ENCODE measurements around the gene TXNRD1.
A peak's percentile ranks its signal among the peaks of the same experiment; 100 is the strongest.
"Not testable (repeated sequence)": the region's sequence is repeated elsewhere in the genome, so short reads cannot be mapped to it uniquely, and the experiment has no call there.

The TXNRD1 gene

DNA sequence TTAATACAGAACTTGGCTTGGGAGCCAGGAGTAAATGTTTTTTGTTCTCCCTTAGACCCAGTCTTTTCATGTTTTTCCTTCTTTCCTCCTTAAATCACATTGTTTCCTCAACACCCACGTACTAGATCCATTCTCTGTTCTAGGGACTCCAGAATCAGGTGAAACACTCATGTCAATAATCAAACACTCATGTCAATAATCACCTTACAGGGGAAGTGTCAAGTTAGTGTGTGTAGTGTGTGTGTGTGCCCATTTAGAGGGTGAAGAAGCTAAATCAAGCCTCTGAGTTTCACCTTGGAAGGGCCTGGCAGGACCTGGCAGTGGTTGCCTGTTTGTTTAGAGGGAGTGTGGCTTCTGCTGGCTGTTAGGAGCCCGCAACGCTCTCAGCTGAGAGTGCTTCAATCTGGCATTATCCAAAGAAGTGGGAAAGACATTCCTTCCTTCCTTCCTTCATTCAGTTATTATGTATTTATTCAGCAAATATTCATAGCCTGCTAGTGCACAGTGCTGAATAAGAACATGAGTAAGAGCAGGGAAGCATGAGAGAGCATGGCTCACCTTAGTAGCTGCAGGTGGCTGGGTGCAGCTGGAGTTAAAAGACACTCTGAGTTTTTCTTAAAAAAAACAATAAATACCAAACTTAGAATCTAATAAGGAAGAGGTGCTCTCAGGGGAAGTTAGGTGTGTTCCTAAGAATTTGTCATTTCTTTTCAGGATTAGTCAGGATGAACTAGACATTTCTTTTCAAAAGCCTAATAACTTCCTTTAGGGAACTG, 70.3 kb downstream of the TXNRD1 start:
- peak in 1 of 2 experiments; percentile 17 for DNase-seq

- DNase-seq, result peak; percentile 82 to 93
Observed at GRCh38 chr12:104286516-104287482, 71.2 kb downstream of the TXNRD1 start.

DNA sequence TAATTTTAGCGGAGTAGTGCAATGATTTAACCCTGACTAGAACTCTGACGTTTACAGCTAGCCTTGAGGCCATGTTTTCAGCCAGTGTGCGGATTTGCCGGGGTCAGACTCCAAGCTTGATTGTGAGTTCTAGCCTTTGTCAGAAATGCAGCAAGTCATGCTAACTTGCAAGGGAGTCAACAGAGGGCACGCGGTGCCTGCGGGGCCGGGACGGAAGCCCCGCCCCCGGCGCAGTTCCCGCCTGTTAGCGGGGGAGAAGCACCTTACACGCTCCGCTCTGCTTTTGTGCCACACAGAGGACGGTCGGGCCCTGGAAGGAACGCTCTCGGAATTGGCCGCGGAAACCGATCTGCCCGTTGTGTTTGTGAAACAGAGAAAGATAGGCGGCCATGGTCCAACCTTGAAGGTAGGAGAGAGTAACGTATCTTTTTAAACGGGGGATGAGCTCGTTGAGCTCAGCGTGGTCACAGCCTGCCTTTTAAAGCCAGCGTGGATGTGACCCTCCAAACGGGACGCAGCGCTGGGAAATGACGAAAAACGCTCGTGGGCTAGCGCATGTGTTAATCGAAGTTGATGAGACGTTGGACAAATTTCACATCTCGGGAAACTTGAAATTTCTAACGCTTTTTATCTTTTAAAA, 73.2 kb downstream of the TXNRD1 start:
- DNase-seq, result peak; percentile 79 to 88

DNA sequence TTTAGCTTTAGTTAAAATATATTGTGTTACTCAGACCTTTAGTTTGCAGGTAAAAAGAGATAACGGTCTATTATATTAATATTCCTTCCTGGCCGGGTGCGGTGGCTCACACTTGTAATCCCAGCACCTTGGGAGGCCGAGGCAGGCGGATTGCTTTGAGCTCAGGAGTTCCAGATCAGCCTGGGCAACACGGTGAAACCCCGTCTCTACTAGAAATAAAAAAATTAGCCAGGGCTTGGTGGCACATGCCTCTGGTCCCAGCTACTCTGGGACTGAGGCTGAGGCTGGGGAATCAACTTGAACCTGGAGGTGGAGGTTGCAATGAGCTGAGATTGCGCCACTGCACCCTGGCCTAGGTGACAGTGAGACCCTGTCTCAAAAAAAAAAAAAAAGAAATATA, 74.7 kb downstream of the TXNRD1 start:
- DNase-seq, result no peak

DNA sequence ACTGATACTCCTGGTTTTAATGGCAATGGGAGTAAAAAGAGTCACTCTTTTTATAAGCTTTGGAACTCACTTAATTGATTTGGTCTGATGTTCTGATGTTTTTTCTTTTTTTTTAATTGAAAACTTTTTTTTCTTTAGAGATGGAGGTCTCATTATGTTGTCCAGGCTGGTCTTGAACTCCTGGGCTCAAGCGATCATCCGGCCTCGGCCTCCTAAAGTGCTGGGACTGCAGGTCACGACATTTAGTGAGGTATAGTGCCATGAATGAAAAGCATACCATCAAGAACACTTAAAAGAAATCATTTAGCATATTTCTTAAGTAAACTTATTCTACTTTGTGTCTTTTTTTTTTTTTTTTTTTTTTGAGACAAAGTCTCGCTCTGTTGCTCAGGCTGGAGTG, 75.3 kb downstream of the TXNRD1 start:
- no peak for DNase-seq

GRCh38 chr12:104291867-104292524, 76.4 kb downstream of the TXNRD1 start:
- no peak for DNase-seq

DNA sequence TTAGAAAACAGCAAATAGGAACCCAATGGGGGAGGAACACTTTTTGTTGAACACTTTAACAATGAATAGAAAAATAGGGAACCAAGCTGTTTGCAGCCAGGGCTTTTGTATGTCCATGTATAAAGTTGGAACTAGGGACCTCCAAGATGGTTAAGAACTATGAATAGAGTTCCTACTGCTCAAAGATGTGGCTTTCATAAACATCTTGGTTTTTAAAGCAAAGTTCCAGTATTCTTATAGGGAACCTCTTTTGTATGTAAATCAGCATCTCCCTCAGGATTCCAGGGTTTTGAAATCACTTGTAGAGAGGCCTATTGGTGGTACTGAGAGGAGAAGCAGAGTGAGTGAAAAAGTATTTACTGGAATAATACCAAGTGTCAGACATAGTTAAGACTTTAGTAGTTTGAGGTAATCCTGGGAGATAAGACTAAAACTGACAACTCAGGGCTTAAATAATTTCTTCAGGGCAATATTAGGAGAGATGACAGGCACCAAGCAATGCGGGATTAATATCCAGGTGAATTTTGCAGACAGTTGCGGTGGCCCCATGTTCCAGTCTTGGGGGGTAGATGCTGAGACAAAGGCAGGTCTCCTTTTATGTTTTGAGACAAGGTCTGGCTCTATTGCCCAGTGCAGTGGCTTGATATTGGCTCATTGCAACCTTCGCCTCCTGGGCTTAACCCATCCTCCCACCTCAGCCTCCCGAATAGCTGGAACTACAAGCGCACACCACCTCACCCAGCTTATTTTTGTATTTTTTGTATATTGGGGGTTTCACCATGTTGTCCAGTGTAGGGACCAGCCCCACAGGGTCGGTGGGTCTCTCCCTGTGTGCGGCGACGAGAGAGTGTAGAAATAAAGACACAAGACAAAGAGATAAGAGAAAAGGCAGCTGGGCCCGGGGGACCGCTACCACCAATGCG, 77.6 kb downstream of the TXNRD1 start:
- no peak for DNase-seq

GRCh38 chr12:104294158-104294859, 78.7 kb downstream of the TXNRD1 start:
- DNase-seq, result not testable (repeated sequence)

- no peak for DNase-seq
Observed at GRCh38 chr12:104294927-104295668, 79.5 kb downstream of the TXNRD1 start.

- no peak for DNase-seq
Observed at GRCh38 chr12:104295954-104296353, 80.4 kb downstream of the TXNRD1 start.

DNA sequence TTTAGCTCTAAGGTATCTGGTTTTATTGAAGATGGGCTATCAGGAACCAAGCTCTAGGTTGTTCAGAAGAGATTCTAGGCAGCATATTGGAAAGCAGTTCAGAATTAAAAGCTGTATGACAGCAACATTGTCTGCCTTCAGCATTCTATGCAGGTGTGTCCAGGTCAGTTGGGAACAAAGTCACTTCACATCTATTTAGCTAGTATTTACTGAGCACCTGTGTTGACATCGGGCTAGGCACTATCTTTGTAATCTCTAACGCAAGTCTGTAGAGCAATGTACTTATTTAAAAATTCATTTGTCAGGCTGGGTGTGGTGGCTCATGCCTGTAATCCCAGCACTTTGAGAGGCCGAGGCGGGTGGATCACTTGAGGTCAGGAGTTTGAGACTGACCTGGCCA, 81.1 kb downstream of the TXNRD1 start:
- DNase-seq, result no peak

DNA sequence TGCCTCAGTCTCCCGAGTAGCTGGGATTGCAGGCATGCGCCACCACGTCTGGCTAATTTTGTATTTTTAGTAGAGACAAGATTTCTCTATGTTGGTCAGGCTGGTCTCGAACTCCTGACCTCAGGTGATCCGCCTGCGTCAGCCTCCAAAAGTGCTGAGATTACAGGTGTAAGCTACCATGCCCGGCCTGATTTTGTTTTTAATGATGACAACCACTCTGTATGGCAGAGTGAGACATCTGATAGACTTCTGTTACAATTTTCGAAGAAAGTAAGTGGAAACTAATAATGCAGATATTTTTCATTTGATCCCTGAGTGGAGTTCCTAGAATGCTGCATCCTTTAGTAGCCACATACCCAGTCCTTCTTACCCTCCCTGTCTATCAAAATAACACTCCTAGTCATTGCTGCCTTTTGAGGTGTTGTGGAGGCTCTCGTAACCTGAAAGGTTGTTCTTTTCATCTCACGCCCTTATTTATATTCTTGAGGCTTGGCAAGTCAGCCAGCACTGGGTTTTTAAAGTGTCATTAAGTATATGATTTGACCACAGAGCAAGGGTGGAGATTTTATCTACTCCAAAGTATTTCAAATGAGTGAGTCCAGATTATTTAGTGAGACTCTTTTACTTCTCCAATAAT, 82.0 kb downstream of the TXNRD1 start:
- DNase-seq, result no peak

GRCh38 chr12:104299842-104300481, 84.4 kb downstream of the TXNRD1 start:
- no peak for DNase-seq

DNA sequence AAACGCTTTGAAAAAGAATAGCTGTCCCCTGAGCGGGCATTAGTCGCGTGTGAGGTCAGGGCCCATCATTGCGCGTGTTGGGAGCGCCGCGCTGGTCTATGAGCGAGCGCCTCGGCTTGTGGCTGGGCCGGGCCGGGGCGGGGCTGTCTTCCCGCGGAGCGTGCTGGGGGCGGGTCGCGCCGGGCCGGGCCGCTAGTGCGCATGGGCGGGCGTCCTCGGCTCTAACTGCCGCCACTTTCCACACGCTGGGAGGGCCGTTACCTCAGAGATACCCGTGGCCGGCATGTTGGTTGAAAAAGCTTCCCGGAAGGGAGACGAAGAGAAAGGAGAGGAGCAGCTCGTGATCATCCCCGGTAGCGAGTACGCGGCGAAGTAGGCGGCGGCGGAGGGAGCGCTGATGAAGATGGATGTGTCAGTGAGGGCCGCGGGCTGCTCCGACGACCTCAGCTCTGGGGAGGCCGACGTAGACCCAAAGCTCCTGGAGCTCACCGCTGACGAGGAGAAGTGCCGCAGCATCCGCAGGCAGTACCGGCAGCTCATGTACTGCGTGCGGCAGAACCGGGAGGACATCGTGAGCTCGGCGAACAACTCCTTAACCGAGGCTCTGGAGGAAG, 88.1 kb downstream of the TXNRD1 start, which contains the start of gene EID3:
Gene EID3, plus strand, starts transcription at position 202 of the 614 bp plus-strand sequence. Its CDS starts 196 bp downstream, at position 398.
- peak; percentile 85 to 89 for DNase-seq

GRCh38 chr12:104304261-104305009, 88.9 kb downstream of the TXNRD1 start:
- DNase-seq, result no peak

DNA sequence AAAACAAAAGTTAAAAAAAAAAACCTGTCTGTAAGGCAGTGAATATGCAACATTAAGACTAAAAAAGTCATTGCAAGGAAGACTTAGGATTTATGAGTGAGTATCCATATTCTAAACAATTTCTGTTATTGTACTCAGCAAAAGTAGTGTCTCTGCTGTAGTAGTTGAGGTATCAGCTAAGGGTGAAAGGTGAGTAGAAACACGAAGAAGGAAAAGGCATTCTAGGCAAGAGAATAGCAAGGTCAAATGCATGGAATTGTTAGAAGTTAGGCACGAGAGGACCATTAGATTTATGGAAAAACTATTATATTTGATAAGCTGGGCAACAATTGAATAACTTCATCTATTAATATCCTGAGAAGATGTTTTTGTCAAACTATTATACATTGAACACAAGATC, 89.8 kb downstream of the TXNRD1 start:
- no peak for DNase-seq

- DNase-seq, result no peak
Observed at GRCh38 chr12:104306376-104306775, 90.8 kb downstream of the TXNRD1 start.
